ENCODE measurements around the gene C1orf21. TPM values are rescaled to one million over a fixed set of nuclear protein-coding genes. Genes with fewer than 3 reads are reported as not detected.

C1orf21 gene
- total RNA-seq, 4 donors from 2014 or later: 30.6 to 61.7 (median 43.0) TPM

- Histone ChIP-seq H3K36me3 (peaks cover 0 to 17% (median 0%) of the 10 kb centered on the region in 3 donors), H3K4me3 (no peak overlapping the region), H3K9me3 (no peaks in the 10 kb centered on the region), H3K4me1 (peaks cover 0 to 15% (median 2%) of the 10 kb centered on the region in 4 donors), H3K27ac (no peak overlapping the region), H3K27me3 (no peaks in the 10 kb centered on the region)
- no peak for DNase-seq (ENCODE audit: low spot score in 2 of 2)
- TF ChIP-seq, protein P1, sequence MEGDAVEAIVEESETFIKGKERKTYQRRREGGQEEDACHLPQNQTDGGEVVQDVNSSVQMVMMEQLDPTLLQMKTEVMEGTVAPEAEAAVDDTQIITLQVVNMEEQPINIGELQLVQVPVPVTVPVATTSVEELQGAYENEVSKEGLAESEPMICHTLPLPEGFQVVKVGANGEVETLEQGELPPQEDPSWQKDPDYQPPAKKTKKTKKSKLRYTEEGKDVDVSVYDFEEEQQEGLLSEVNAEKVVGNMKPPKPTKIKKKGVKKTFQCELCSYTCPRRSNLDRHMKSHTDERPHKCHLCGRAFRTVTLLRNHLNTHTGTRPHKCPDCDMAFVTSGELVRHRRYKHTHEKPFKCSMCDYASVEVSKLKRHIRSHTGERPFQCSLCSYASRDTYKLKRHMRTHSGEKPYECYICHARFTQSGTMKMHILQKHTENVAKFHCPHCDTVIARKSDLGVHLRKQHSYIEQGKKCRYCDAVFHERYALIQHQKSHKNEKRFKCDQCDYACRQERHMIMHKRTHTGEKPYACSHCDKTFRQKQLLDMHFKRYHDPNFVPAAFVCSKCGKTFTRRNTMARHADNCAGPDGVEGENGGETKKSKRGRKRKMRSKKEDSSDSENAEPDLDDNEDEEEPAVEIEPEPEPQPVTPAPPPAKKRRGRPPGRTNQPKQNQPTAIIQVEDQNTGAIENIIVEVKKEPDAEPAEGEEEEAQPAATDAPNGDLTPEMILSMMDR (IDR thresholded peaks at IDR 0.05): no peak
- TF ChIP-seq EP300 (IDR thresholded peaks at IDR 0.05): no peak
- no peak for TF ChIP-seq POLR2A (IDR thresholded peaks at IDR 0.05)
- 93 to 97% methylated on average over 8 of the region's 8 CpGs for WGBS, 2 donors
These were observed 125.9 kb downstream of the C1orf21 start for GRCh38 chr1:184512724-184513123.

GRCh38 chr1:184513421-184513820 is 126.6 kb downstream of the C1orf21 start:
- Histone ChIP-seq H3K36me3 (peaks cover 0 to 17% (median 0%) of the 10 kb centered on the region in 3 donors), H3K9me3 (no peaks in the 10 kb centered on the region), H3K4me1 (peaks cover 0 to 15% (median 1%) of the 10 kb centered on the region in 4 donors), H3K27ac (no peak overlapping the region), H3K27me3 (no peaks in the 10 kb centered on the region), H3K4me3 (no peak overlapping the region)
- TF ChIP-seq POLR2A (IDR thresholded peaks at IDR 0.05): no peak
- TF ChIP-seq, protein P1 (IDR thresholded peaks at IDR 0.05): no peak
- TF ChIP-seq EP300 (IDR thresholded peaks at IDR 0.05): no peak
- DNase-seq (ENCODE audit: low spot score in 2 of 2): no peak
- 94 to 96% methylated on average over 3 of the region's 3 CpGs for WGBS, 2 donors

- Histone ChIP-seq H3K27me3 (no peaks in the 10 kb centered on the region), H3K4me1 (peaks cover 0 to 16% (median 0%) of the 10 kb centered on the region in 4 donors), H3K27ac (no peak overlapping the region), H3K9me3 (no peaks in the 10 kb centered on the region), H3K4me3 (no peak overlapping the region), H3K36me3 (peaks cover 0 to 17% (median 0%) of the 10 kb centered on the region in 3 donors)
- TF ChIP-seq POLR2A (IDR thresholded peaks at IDR 0.05) (no peak), EP300 (IDR thresholded peaks at IDR 0.05) (no peak)
- TF ChIP-seq, protein P1 (IDR thresholded peaks at IDR 0.05): no peak
- WGBS, 2 donors: 82 to 88% methylated on average over 4 of the region's 4 CpGs
- no peak for DNase-seq (ENCODE audit: low spot score in 2 of 2)
These were observed 127.1 kb downstream of the C1orf21 start for GRCh38 chr1:184513966-184514365.

- TF ChIP-seq, protein P1 (IDR thresholded peaks at IDR 0.05): no peak
- no peak for TF ChIP-seq EP300 (IDR thresholded peaks at IDR 0.05)
- TF ChIP-seq POLR2A (IDR thresholded peaks at IDR 0.05): no peak
- 92 to 94% methylated on average over 2 of the region's 2 CpGs for WGBS, 2 donors
- H3K27ac ChIP-seq: no peak overlapping the region
- no peak overlapping the region for H3K4me3 ChIP-seq
- H3K4me1 ChIP-seq: peaks cover 0 to 16% (median 0%) of the 10 kb centered on the region in 4 donors
- H3K9me3 ChIP-seq: no peaks in the 10 kb centered on the region
- H3K36me3 ChIP-seq: peaks cover 0 to 17% (median 0%) of the 10 kb centered on the region in 3 donors
- no peak for DNase-seq (ENCODE audit: low spot score in 2 of 2)
- no peaks in the 10 kb centered on the region for H3K27me3 ChIP-seq
These were observed 127.6 kb downstream of the C1orf21 start for GRCh38 chr1:184514447-184514846.

- no peak overlapping the region for H3K27ac ChIP-seq
- no peaks in the 10 kb centered on the region for H3K9me3 ChIP-seq
- H3K4me1 ChIP-seq: peaks cover 0 to 16% (median 0%) of the 10 kb centered on the region in 4 donors
- no peak for TF ChIP-seq POLR2A (IDR thresholded peaks at IDR 0.05)
- TF ChIP-seq, protein P1 (IDR thresholded peaks at IDR 0.05): no peak
- TF ChIP-seq EP300 (IDR thresholded peaks at IDR 0.05): no peak
- no peaks in the 10 kb centered on the region for H3K27me3 ChIP-seq
- H3K36me3 ChIP-seq: peaks cover 0 to 10% (median 0%) of the 10 kb centered on the region in 3 donors
- H3K4me3 ChIP-seq: no peak overlapping the region
- no peak for DNase-seq (ENCODE audit: low spot score in 2 of 2)
These were observed 130.3 kb downstream of the C1orf21 start for GRCh38 chr1:184517130-184517529.
